HG03135 (cell line): ENCODE measurements around the gene PTGER3.
"Not testable (repeated sequence)": the region's sequence is repeated elsewhere in the genome, so short reads cannot be mapped to it uniquely, and the experiment has no call there.

Source experiments
- ATAC-seq: cut with Tn5 transposase; IDR thresholded peaks from one replicate; pipeline ENCODE4 v1.9.1; 2021; ENCODE audit warnings: mild to moderate bottlenecking, moderate library complexity; ENCODE audit not compliant: unreplicated experiment

Gene PTGER3

DNA sequence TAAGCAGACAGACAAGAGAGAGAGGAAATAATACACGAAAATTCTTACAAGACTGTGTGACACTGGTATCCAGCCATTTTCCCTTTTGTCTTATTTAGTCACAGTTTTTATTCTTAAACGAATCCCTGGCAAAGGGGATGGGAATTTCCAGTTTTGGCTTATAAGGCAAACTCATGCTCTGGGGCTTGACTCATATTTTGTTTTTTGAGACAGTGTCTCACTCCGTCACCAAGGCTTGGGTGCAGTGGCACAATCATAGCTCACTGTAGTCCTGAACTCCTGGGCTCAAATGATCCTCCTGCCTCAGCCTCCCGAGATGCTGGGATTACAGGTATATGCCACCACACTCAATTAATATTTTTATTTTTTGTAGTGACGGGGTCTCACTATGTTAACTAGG lies 31.9 kb downstream of the PTGER3 start:
- no peak for ATAC-seq

DNA sequence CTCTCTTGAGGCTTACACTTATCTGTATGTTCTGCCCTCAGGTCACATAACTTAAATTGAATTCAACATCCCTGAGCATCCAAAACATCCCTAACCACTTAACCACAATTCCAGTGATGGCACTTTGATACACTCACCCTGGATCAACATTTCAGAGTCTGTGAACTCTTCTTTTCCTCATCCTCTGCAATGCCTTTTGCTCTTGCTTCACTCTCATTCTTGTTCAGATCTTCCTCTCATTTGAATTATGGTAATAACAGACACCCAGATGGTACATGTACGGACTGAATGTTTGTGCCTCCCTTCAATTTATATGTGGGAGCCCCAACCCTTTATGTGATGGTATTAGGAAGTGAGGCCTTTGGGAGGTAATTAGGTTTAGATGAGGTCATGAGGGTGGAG lies 33.4 kb downstream of the PTGER3 start:
- no peak for ATAC-seq

DNA sequence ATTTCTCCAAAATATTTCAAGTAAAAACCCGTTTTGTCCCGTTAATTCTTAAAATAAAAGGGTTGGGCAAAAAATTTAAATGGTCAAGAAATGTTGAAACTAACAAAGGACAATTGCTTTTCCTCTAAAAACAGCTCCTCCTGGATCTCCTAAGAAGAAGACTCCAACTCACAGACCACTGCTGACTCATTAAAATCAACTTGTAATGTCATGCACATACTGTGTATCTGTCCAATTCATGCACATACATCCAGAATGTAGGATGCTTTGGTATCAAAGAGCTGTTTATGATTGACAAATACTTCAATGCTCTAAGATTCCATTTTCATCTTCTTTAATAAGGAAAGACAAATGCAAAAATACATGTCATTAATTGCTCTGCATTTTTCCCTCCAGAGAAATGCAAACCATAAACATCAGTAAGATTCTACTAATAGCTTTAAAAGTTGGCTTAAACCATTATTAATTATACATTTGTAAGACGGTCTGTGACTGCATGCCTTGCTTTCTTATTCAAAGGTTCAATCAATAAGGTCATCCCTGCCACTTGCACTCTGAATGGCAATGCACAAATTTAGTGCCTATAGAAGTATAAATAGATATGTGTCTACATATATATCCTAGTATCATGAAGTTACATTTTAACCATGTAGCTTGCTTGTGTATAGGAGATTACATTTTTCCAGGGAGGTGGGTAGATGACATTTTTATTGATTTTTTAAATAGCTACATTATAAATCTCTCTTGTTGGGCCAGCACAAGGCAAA lies 44.7 kb downstream of the PTGER3 start:
- no peak for ATAC-seq

DNA sequence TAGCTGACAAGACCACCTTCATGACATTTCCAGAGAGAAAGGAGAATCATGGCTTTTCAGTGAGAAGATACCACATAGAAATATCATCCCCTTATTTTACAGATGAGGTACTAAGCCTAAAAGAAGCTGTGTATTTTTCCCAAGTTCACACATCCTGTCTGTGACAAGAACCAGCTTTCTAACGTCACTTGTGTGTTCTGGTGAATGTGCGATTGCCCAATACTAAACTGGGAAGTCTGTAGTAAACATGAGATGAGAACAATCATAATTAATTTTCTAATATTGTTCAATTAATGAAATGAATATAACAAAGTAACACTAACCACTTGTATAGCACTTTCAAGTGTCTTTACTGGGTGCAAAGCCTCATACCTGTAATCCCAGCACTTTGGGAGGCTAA lies 46.0 kb downstream of the PTGER3 start:
- no peak for ATAC-seq

DNA sequence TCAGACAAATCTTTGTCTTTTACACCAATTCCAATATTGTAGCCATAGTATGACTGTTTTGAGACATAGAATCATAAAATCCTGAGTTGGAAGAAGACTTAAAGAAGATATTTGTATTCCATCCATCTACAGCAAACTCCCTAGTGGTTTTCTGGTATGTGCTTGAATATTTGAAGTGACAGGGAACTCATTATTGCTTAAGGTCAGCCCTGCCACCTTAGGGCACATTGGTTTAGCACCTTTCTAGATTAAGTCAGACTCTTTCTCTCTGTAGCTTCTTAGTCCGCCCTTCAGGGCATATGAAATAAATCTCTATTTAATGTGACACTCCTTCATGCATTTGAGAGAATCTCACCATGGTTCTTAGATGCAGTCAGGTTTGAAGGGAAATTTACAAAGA lies 49.8 kb downstream of the PTGER3 start:
- no peak for ATAC-seq

DNA sequence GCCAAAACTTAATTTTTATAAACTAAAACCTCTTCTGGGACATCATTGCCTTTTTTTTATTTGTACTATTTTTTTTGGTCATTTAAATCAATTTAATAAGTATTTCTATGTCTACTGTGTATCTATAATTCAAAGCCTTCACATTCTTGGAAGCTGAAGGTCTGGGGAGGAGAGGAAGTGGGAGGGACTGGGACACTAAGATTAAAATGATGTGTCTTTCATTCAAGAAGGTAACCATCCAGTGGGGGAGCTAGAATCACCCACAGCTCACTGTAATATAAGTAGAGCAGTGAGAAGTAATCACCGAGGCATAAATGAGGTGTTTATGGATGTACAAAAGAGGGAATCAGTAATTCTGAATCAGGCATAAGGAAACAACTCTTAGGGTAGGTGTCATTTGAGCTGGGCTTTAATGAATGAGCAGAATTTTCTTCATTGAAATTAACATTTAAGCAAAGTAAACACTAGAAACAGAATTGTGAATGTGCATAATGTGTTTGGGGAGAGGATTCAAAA lies 52.8 kb downstream of the PTGER3 start:
- no peak for ATAC-seq

DNA sequence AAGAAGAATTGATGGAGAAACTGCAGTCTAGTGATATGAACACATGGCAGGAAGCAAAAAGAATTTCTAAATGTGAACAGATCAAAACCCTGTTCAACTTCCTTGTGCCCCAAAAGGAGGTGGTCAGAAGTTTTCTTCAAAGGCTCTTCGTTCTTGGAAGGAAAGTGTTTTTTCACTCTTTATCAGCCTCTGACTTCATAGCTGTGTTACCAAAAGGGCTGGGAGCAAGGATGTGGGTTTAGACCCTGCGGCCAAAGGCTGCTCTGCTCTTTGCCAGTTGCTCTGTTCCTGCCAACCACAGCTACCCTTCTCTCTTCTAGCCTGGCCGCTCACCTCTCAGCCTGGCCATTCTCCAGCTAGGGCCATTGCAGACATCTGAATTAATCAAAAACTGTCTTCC lies 53.8 kb downstream of the PTGER3 start:
- ATAC-seq, result no peak

DNA sequence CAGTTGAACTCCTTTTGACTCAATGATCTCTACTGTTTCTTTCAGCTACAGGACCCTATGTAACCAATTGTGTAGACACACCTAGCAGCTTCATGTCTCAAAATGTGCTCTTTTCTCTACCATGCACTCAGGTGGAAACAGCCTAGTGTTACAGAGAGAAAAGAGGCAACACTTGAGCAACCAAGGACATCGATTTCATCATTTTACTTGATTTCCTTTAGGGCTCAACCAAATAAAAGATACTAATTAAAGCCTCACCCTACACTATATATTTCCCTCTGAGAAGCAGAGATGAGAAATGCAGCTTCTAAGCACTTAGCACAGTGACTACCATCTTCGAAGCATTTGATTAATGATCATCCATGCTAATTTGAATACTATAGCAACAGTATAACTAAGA lies 55.1 kb downstream of the PTGER3 start:
- ATAC-seq, result no peak

DNA sequence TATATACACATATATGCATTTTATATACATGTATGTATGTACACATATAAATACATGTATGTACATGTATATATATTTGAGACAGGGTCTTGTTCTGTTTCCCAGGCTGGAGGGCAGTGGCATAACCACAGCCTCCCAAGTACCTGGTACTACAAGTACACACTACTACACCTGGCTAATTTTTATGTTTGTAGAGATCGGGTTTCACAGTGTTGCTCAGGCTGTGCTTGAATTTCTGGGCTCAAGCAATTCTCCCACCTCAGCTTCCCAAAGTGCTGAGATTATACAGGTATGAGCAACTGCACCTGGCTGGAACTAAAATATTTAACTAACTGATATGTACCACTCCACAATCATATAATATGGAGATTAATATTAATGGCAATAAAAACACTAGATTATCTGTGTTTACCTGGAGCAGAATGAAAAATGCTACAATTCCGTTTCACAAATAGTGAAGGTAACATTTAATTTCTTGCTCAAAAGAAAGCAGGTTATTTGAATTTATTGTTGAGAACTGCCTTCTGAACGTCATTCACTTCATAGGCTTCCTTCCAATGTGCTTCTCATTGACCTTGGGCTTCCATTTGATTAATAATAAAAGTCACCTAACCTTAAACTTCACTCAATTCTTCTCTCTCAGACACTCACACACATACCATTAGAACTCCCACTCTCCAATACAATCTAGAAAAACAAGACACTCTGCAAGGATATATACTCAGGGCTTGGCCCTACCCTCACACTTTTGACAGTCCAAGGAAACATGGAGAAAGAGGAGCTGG lies 57.0 kb downstream of the PTGER3 start:
- no peak for ATAC-seq

DNA sequence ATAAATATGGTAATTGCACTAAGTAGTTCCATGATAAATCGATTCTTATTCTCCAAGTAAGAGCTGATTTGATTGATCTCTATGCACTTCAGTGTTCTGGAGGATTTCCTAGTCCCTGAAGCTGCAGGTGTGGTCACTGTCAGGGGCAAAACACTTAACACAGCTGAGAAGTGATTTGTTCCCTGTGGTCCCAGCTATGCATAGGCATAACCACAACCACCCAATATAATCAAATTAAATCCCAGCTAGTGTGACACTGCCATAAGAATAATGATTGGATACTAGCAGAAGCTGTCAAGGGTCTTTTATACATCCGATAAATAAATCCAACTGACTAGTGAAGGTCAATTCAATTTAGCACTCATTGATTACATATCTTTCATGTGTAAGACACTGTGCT lies 60.1 kb downstream of the PTGER3 start:
- no peak for ATAC-seq

DNA sequence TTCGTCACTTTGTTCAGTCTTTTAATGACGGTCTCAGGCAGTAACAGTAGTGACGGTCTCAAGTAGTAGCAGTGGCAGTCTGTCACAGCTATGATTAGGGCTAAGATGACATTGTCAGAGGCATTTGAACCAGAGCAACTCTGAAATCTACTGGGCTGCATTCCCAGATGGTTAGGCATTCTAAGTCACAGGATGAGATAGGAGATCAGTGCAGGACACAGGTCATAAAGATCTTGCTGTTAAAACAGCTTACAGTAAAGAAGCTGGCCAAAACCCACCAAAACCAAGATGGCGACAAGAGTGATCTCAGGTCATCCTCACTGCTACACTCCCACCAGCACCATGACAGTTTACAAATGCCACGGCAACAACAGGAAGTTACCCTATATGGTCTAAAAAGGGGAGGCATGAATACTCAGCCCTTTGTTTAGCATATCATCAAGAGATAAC lies 61.8 kb downstream of the PTGER3 start:
- not testable (repeated sequence) for ATAC-seq

DNA sequence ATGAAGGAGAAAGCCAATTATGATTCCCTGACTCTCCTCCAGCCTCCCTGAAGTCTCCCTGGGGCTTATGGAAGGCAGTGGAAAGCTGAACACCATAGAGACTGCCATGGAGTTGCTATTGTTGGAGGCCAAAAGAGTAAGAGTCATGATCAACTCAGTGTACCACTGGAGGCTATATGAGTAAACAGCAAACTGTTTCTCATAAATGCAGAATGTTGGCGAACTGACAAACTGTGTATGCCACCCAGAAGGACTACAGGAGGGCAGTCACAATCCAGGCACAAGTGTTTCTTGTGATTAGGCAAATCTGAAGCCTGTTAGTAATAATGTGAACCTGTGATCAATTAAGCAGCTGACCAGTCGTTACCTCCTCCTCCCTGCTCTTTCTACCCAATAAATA lies 62.3 kb downstream of the PTGER3 start:
- ATAC-seq, result not testable (repeated sequence)

DNA sequence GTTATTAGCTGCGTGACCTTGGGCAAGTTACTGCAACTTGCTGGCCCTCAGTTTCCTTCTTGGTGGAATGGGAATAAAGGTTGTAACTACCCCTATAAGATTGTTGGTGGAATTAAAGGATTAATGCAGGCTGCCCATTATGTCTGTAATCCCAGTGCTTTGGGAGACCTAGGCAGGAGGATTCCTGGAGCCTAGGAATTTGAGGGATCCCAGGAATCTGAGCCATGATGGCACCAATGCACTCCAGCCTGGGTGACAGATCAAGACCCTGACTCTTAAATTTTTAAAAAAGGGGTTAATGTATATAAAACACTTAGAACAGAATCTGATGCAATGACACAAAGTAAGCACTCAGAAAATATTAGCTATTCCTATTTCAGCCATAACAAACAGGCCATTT lies 67.3 kb downstream of the PTGER3 start:
- no peak for ATAC-seq

DNA sequence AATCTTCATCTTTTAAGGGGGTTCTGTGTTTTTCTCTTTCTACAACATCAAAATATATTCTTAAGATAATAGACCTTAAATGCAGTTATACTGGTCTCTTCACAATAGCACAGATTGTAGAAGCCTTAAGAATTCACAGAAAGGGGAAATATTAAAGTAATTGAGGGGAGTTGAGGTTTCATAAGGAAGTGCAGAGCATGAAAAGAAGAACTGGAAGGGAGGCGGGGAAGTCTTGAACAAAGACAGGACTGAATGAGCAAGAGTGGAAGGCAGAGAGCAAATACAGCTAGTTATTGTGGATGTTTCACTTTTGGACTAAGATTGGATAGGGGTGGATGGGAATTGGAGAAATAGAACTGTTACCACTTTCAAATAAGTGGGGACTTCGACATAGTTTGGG lies 67.7 kb downstream of the PTGER3 start:
- no peak for ATAC-seq

DNA sequence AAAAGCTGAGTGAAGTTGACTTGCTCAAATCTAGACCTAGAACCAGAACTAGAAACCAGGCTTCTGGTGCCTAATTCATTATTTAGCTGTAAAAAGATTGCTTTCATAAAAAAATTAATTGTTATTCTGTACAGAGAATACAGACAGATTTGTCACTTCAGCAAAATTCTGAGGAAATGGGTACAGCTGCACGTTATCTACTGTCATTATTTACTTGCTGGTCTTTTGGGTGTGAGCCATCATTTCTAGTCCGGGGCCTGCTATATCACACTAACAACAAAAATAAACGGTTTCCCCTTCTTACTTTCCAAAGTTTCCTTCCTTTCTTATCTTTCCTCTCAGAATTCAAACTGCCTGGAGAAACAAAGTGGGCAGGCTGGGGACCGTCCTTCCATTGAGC lies 68.3 kb downstream of the PTGER3 start:
- no peak for ATAC-seq

DNA sequence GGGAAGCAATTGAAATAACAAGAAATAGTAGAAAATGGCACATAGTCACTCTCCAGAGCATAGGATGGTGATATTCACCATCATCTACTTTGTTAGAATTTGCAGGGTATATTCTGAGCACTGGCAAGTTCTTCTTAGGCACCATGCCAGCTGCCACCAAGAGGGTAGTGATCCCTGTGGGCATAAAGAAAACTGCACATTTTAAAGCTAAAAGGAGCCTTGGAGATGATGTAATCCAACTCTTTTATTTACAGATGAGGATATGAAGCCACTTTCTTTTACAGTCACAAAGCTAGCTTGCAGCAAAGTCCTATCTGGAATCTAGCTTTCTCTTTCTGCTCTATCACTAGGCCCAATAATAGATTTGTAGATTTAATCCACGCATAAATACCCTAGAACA lies 69.0 kb downstream of the PTGER3 start:
- no peak for ATAC-seq

DNA sequence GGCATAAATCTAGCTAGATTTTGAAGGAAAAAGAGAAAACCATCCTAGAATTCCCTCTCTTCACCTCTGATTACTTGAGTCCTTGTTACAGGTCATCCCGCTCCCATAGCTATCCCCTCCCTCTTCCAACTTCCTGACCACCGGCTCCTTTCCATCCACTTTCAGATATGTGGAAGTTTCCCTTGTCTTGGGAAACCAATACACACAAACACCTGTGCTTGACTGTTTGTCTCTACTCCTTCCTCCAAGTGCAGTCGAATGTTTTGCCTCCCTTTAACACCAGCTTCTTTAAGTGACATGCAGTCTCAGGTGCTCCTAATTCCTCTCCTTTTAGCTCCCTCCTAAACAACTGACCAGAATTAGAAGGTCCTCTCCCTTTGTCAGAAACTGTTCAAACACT lies 70.0 kb downstream of the PTGER3 start:
- ATAC-seq, result no peak

DNA sequence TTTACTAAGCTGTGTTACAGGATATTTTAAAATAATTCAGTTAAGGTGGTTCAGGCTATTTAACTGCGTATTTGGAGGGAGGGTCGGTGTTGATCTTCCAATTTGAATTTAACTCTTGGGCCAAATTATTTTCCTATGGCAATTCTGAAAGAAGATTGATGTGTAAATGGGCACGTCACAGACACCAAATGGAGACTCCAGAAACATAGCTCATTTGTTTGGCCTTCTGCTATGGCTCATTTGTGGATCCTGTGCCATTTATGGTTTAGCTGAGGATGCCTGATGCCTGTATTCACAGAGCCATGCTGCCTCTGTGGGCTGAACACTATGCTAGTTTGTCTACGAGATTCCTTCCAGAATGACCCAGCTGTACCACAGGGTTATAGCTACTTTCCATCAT lies 70.6 kb downstream of the PTGER3 start:
- no peak for ATAC-seq

DNA sequence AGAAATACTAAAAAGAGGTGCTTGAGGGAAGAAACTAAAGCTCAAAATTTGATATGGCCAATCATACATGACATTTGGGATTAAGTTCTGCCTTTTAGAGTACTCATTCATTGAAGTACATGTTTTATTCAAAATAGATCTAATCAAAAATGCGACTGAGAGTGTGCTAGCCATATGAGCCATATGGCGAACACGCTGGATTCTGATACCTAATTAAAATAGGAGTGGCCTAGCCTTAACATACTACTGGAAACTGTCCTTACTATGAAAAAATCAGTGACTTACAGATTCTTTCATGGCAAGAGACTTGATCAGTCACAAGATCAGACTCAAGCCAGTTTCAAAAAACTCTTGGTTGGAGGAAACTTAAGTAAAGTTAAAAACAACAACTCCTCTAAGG lies 73.9 kb downstream of the PTGER3 start:
- ATAC-seq, result no peak

DNA sequence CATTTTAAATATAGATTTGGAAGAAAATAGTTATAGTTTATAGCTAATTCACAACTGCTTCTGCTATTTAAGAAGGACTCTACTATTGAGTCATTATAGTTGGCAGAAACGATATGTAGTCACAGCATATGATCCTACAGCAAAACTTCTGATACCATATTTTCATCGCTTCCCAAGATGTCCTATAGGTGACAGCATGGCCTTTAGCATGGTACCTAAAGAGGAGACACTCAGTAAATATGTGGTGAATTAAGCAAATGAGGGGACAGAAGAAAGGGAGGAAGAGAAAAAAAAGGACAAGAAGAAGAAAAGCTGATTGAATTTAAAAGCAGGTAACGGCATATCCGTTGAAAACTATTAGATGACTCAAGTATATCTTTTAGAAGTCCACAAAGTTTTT lies 77.2 kb downstream of the PTGER3 start:
- no peak for ATAC-seq

DNA sequence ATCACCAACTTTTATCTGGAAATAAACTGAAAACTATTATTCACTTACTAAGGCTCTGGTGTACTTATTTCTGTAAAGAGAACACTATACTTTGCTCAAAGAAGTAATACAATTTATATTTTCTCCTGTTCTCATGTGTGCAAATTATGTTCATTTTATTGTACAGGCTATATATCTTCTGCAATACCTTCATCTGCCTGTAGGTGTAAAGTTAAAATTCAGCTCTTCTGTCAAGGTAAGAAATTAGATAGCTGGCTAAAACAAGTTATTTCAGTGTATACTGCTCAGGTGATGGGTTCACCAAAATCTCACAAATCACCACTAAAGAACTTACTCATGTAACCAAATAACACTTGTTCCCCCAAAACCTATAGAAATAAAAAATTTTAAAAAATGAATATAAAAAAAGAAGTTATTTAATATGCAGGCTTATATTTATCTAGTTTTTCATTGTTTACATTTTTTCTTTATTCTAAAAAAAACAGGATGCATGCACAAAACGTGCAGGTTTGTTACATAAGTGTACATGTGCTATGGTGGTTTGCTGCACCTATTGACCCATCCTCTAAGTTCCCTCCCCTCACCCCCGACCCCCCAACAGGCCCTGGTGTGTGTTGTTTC lies 81.5 kb downstream of the PTGER3 start:
- ATAC-seq, result no peak

DNA sequence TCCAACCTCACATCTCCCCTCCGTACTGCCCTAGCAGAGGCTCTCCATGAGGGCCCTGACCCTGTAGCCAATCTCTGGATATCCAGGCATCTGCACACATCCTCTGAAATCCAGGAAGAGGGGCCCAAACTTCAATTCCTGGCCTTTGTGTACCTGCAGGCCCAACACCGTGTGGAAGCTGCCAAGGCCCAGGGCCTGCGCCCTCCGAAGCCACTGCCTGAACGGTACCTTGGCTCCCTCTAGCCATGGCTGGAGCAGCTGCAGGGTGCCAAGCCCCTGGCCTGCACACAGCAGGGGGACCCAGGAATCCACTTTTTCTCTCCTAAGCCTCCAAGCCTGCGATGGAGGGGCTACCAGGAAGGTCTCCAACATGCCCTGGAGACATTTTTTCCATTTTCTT lies 84.2 kb downstream of the PTGER3 start:
- no peak for ATAC-seq
